ENCODE data around the gene MBOAT1.
A peak's percentile ranks its signal among the peaks of the same experiment; 100 is the strongest.

MBOAT1 gene

DNA sequence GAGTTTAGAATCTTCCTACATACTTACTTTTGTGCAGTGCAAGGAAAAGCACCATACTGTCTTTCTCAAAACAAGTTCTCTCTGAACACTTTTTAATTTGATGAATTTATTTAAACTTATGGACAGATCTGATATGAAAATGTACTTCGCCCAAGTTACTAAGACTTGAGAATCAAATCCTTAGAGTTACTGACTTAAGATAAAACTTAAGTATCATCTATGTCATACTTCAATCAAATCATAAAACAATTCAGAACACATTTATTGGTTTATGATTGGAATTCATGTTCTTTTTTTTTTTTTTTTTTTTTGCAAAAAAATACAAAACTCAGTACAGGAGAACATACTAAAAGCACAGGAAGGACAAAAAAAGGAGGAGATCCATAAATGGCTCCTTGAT, 77.7 kb downstream of the MBOAT1 start:
- TF ChIP-seq, protein P1, sequence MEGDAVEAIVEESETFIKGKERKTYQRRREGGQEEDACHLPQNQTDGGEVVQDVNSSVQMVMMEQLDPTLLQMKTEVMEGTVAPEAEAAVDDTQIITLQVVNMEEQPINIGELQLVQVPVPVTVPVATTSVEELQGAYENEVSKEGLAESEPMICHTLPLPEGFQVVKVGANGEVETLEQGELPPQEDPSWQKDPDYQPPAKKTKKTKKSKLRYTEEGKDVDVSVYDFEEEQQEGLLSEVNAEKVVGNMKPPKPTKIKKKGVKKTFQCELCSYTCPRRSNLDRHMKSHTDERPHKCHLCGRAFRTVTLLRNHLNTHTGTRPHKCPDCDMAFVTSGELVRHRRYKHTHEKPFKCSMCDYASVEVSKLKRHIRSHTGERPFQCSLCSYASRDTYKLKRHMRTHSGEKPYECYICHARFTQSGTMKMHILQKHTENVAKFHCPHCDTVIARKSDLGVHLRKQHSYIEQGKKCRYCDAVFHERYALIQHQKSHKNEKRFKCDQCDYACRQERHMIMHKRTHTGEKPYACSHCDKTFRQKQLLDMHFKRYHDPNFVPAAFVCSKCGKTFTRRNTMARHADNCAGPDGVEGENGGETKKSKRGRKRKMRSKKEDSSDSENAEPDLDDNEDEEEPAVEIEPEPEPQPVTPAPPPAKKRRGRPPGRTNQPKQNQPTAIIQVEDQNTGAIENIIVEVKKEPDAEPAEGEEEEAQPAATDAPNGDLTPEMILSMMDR (IDR thresholded peaks at IDR 0.05), result no peak

DNA sequence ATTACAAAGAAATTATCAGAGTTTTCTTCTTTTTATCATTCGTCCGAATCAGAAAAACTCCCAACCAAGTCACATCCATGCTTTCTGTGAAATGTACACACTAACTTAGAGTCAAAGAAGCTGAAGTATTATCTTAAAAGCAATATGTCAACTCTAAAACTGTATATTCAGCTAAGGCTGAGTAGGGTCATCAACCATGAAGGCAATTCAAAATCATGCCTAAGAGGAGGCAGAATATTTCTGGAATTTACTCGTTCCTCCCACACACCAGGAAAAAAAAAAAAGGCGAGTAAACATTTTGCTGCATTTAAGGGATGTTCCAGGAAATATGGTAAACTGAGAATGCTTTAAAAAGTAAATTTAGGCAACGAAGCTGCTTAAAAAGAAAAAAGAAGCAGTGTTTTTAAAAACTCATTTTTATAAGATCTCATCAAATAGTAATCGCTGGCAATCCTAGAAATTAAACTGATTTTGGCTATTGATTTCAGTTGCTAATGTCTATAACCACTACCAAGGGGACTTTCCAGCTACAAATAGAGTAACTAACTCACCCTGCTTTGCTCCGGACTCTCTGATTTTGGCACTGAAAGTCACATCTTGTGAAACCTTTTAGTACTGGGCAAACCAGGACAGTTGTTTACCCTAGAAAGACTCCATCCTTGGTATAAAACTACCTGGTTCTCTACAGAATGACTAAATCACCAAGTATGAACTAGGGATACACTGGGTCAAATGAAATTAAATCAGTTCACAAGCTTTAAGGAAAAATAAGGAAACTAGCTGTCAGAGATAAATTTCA, 82.8 kb downstream of the MBOAT1 start:
- TF ChIP-seq, protein P1 (IDR thresholded peaks at IDR 0.05), result no peak

DNA sequence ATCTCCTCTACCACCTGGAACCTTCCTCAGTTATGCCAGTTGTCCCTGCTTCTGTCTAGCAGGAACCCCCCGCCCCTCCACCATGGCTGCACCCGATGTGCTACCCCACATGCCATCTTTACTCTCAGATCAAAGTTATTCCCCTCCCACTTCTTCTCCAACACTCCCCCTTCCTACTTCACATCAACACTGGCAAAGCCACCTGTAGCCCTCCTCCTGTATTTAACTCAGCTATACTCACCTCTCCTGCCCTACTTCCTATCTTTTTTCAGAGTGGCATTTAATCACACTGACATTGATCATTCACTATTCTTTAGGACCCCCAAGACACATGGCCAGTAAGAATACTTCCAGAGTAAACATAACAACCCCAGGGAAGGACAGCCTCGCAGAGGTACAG, 84.3 kb downstream of the MBOAT1 start:
- TF ChIP-seq, protein P1 (IDR thresholded peaks at IDR 0.05), result no peak

DNA sequence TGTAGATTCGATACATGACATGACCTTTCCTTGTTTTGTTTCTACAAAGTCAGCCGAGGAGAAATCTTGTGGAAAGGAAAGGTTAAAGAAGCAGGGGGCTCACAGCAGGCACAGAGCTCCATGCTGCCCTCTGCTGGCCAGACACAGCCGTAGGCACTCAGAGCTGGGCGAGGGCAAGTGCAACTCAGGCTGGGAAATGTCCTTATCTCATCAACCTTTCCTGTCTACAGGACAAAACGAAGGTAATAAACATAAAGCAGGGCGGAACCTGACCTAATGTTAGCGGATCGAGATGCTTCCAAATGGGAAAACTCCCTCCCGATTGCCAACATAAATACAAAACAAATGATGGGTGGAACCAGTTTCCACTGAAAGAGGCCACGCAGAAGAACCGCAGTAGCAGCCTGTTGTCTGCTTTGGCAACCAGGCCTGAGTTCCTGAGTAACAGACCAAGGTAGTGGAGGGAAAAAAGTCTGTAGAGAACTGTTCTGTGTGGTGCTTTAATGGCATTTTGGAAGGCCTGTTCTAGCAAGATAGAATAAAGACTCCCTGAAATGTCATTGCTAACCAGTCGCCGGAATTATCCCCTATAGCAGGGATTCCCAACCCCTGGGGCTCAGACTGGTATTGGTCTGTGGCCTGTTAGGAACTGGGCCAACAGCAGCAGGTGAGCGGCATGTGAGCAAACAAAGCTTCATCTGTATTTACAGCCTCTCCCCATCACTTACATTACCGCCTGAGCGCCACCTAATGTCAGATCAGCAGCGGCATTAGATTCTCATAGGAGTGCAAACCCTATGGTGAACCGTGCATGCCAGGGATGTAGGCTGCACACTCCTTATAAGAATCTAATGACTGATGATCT, 85.2 kb downstream of the MBOAT1 start:
- TF ChIP-seq, protein P1 (IDR thresholded peaks at IDR 0.05), result peak; percentile 95

DNA sequence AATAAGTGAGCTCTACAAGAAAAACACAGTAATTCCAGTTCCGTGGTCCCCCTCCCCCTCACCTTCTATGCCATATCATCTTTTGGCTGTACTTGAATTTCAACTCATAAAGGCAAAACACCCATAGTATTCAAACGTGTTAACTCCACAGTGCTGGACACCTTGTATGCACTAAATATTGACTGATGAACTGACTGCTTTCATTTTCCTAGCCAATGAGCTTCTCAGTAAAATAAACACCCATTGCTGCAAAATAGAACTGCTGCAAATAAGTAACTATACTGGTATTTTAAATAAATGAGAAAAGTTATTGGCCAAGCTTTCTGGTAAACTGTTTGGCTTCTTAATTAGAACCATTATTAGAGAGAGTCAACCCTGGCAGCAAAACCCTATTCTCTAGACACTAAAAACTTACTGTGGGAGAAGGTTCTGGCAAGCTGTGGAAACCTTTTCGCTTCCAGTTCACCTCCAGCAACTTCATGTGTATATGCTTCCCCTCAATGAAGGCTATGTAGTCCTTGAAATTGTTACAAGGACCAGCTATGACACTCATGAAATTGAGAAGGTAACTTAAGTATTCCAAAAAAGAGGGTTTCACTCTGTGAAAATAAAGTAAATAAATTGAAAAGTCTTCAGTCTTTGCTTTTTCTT, 86.0 kb downstream of the MBOAT1 start:
- TF ChIP-seq, protein P1 (IDR thresholded peaks at IDR 0.05), result no peak

DNA sequence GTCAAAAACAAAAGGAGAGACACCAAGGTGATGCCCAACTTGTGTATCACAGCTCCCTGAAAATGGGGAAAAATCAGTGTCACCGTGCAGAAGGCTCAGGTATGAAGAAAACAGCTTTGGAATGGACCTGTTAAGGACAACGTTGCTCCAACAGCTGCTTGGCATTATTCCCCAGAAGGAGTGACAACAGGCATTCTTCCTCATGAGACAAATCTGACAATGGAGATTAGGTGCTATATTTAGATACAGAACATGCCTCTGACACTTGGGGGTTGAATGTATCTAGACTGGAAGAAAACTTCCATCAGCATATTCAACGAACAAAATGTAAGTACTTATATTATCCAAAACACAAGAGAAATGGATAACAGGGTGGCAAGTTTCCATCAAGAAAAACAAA, 87.7 kb downstream of the MBOAT1 start:
- TF ChIP-seq, protein P1 (IDR thresholded peaks at IDR 0.05), result no peak

DNA sequence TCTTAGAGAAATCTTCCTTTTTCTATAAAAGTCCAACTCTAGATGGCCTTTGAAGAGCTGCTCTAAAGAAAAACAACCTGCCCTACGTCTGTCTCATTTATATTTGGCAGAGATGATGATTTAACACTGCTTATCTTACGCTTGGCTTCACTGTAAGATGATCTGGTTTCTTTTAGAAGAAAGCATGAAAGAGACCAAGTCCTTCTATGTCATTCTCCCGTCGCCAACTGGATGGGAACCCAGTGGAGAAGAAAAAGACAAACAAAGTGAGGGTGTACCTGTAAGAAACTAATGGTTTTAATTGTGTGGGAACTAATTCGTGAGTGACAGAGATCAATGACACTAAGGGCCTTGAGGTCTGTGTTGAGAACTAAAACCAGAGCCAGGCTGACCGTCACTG, 92.8 kb downstream of the MBOAT1 start:
- TF ChIP-seq, protein P1 (IDR thresholded peaks at IDR 0.05), result no peak
